Hepatocyte (in vitro differentiated cells): Measurements from ENCODE around the gene ZNF607. TPM values are rescaled to one million over a fixed set of nuclear protein-coding genes. Genes with fewer than 3 reads are reported as not detected.
"Not testable (repeated sequence)": the region's sequence is repeated elsewhere in the genome, so short reads cannot be mapped to it uniquely, and the experiment has no call there.

ENCODE experiments used
- DNase-seq: peaks from one replicate; pipeline ENCODE4 v3.0.0-alpha.2; 2016; ENCODE audit warnings: low spot score
- H2AFZ ChIP-seq: fragments of 200-600 bp; sonication (generic); 2 replicates; pipeline ENCODE4 v1.6.0; 2016; ENCODE audit warnings: antibody characterized with exemption, mild to moderate bottlenecking
- H3K27ac ChIP-seq: fragments of 200-600 bp; sonication (generic); 2 replicates; pipeline ENCODE4 v1.5.1; 2016; ENCODE audit warnings: mild to moderate bottlenecking
- H3K27me3 ChIP-seq: fragments of 200-600 bp; sonication (generic); 2 replicates; pipeline ENCODE4 v1.6.1; 2016
- H3K36me3 ChIP-seq: fragments of 200-600 bp; sonication (generic); replicated peaks from 2 replicates; pipeline ENCODE4 v1.5.1; 2016; ENCODE audit warnings: low read depth; ENCODE audit not compliant: insufficient read depth
- H3K4me1 ChIP-seq: fragments of 200-600 bp; sonication (generic); 2 replicates; pipeline ENCODE4 v1.5.1; 2016; ENCODE audit warnings: mild to moderate bottlenecking, moderate library complexity; ENCODE audit not compliant: insufficient read depth
- H3K4me2 ChIP-seq: fragments of 200-600 bp; sonication (generic); 2 replicates; pipeline ENCODE4 v1.6.0; 2016
- H3K4me3 ChIP-seq: fragments of 200-600 bp; sonication (generic); 2 replicates; pipeline ENCODE4 v1.5.1; 2016; ENCODE audit warnings: mild to moderate bottlenecking
- H3K79me2 ChIP-seq: fragments of 200-600 bp; sonication (generic); 2 replicates; pipeline ENCODE4 v1.6.0; 2017; ENCODE audit warnings: mild to moderate bottlenecking
- H3K9me2 ChIP-seq: fragments of 200-600 bp; sonication (generic); replicated peaks from 2 replicates; pipeline ENCODE4 v1.6.0; 2017; ENCODE audit warnings: mild to moderate bottlenecking; ENCODE audit not compliant: insufficient read depth
- H3K9me3 ChIP-seq: fragments of 200-600 bp; sonication (generic); 2 replicates; pipeline ENCODE4 v1.5.1; 2016; ENCODE audit warnings: low read depth, mild to moderate bottlenecking
- H4K20me1 ChIP-seq: fragments of 200-600 bp; sonication (generic); 2 replicates; pipeline ENCODE4 v1.6.0; 2016; ENCODE audit warnings: mild to moderate bottlenecking; ENCODE audit not compliant: insufficient read depth, poor library complexity, severe bottlenecking
- EZH2 ChIP-seq: fragments of 200-600 bp; sonication (generic); IDR thresholded peaks from 2 replicates; pipeline ENCODE4 v1.6.1; 2016; ENCODE audit warnings: antibody characterized with exemption, mild to moderate bottlenecking, borderline replicate concordance
- EZH2phosphoT487 ChIP-seq: fragments of 200-600 bp; sonication (generic); IDR thresholded peaks from one replicate; pipeline ENCODE4 v1.6.1; 2018; ENCODE audit warnings: antibody characterized with exemption, mild to moderate bottlenecking, low read depth, moderate library complexity; ENCODE audit not compliant: unreplicated experiment, severe bottlenecking
- WGBS: methylation state at CpG from one replicate; pipeline ENCODE4 v1.1.6; 2016; ENCODE audit warnings: low lambda C conversion rate; ENCODE audit errors: missing lambda C conversion rate; 5-methylcytosine and 5-hydroxymethylcytosine counted together
- polyA plus RNA-seq: library from polyadenylated mRNA; unstranded; fragments of >200 nt; fragmentation: Nextera tagmentation; extraction: Ambion mirVana; gene quantifications from 2 replicates; pipeline ENCODE4 v1.2.1, GENCODE V29; 2016
- total RNA-seq: library from RNA; depleted of rRNA; stranded (reverse); fragments of >200 nt; gene quantifications from 2 replicates; pipeline ENCODE4 v1.2.3, GENCODE V29; 2014
- TF ChIP-seq, protein P1 (sequence below): fragments of 200-600 bp; sonication (generic); IDR thresholded peaks from 2 replicates; pipeline ENCODE4 v1.5.1; 2016; ENCODE audit warnings: antibody characterized with exemption, mild to moderate bottlenecking; ENCODE audit not compliant: poor library complexity

The ZNF607 gene
- 4.7 and 4.8 TPM in 2 replicates for total RNA-seq
- polyA plus RNA-seq: 2.3 and 2.8 TPM in 2 replicates

DNA sequence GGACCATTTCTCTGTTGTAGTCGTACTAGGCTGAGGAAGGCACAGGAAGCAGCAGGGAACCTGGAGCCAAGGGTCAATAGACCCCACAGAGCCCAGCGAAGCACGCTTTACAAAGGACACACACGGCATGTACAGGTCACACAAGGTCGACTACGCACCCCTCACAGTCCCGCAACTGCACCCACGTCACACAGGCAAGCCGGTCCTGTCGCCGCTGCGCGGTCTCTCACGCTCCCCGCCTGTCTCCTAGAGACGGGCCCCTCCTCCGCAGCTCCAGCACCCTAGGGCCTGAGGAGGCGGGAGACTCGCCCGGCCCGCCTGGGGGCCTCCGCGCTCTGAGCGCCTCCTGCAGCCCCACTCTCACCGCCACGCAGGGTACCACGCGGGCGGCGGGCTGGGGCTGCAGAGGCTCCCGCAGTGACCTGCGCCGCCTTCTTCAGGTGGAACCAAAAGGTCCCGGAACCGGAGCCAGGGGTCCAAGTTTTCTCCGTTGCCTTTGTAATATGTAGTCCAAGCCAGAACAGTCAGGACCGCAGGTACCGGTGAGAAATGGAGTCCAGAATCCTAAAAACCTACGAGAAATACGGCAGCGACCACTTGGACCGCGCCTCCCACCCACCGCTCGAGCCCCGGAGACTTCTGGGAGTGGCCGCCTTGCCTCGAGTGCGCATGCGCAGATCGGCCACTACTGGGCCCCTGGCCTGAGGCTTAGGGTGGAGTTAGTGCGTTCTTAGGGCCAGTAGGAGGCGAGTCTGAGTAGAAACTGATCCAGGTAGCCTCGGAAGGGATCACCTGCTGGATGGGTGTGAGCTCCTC, at the start of gene ZNF607:
Gene ZNF607, minus strand, starts transcription at position 651 of the 816 bp plus-strand sequence. CDS start 8,143 bp downstream, outside the sequence.
- Histone ChIP-seq H3K79me2 (peaks cover 39% of the 10 kb centered on the region), H3K27me3 (no peaks in the 10 kb centered on the region)
- 1% methylated on average over 54 of the region's 54 CpGs for WGBS

DNA sequence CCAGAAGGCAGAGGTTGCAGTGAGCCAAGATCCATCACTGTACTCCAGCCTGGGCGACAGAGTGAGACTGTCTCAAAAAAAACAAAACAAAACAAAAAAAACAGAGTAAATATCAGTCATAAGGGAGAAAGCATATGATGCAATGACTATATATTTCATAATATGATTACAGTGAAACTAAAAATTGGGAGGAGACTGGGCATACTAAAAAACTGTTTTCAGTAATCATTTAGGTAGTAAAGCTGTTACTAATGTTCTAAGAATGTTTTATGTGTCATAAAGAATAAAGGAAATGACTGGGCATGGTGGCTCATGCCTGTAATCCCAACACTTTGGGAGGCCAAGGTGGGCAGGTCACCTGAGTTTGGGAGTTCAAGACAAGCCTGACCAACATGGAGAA, 43.9 kb upstream of the ZNF607 start:
- no peaks in the 10 kb centered on the region for H3K9me2 ChIP-seq
- WGBS: 100% methylated on average over 1 of the region's 1 CpG
- H3K4me1 ChIP-seq: no peaks in the 10 kb centered on the region
- H3K27me3 ChIP-seq: no peaks in the 10 kb centered on the region
- H4K20me1 ChIP-seq: no peaks in the 10 kb centered on the region
- no peaks in the 10 kb centered on the region for H3K36me3 ChIP-seq
- H2AFZ ChIP-seq: no peak overlapping the region
- no peak overlapping the region for H3K4me3 ChIP-seq
- DNase-seq: no peak
- TF ChIP-seq EZH2phosphoT487 (no peak), EZH2 (no peak)
- TF ChIP-seq, protein P1, sequence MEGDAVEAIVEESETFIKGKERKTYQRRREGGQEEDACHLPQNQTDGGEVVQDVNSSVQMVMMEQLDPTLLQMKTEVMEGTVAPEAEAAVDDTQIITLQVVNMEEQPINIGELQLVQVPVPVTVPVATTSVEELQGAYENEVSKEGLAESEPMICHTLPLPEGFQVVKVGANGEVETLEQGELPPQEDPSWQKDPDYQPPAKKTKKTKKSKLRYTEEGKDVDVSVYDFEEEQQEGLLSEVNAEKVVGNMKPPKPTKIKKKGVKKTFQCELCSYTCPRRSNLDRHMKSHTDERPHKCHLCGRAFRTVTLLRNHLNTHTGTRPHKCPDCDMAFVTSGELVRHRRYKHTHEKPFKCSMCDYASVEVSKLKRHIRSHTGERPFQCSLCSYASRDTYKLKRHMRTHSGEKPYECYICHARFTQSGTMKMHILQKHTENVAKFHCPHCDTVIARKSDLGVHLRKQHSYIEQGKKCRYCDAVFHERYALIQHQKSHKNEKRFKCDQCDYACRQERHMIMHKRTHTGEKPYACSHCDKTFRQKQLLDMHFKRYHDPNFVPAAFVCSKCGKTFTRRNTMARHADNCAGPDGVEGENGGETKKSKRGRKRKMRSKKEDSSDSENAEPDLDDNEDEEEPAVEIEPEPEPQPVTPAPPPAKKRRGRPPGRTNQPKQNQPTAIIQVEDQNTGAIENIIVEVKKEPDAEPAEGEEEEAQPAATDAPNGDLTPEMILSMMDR: no peak
- no peak overlapping the region for H3K4me2 ChIP-seq
- no peaks in the 10 kb centered on the region for H3K9me3 ChIP-seq
- H3K79me2 ChIP-seq: no peaks in the 10 kb centered on the region
- H3K27ac ChIP-seq: no peak overlapping the region

More for the DNA sequence above, at the start of gene ZNF607:
- Histone ChIP-seq H3K4me2 (peak within 1 kb of the TSS; percentile 87), H3K4me3 (peak within 1 kb of the TSS; percentile 73), H4K20me1 (no peaks in the 10 kb centered on the region), H3K27ac (peak within 1 kb of the TSS; percentile 87), H3K9me3 (no peaks in the 10 kb centered on the region), H3K36me3 (no peaks in the 10 kb centered on the region), H2AFZ (peak within 1 kb of the TSS; percentile 97), H3K9me2 (no peaks in the 10 kb centered on the region), H3K4me1 (peaks cover 5% of the 10 kb centered on the region)
- peak; percentile 98 for DNase-seq
- TF ChIP-seq, protein P1: peak; percentile 58
- no peak for TF ChIP-seq EZH2
- TF ChIP-seq EZH2phosphoT487: no peak

DNA sequence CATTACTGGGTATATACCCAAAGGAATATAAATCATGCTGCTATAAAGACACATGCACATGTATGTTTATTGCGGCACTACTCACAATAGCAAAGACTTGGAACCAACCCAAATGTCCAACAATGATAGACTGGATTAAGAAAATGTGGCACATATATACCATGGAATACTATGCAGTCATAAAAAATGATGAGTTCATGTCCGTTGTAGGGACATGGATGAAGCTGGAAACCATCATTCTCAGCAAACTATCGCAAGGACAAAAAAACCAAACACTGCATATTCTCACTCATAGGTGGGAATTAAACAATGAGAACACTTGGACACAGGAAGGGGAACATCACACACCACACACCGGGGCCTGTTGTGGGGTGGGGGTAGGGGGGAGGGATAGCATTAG, 38.1 kb upstream of the ZNF607 start:
- H3K27me3 ChIP-seq, H3K27ac ChIP-seq, H3K79me2 ChIP-seq, H3K9me3 ChIP-seq, H3K36me3 ChIP-seq, H4K20me1 ChIP-seq, H3K4me1 ChIP-seq, H3K4me3 ChIP-seq, H3K9me2 ChIP-seq, DNase-seq, H2AFZ ChIP-seq, H3K4me2 ChIP-seq: not testable (repeated sequence)
- WGBS: 91% methylated on average over 4 of the region's 4 CpGs

DNA sequence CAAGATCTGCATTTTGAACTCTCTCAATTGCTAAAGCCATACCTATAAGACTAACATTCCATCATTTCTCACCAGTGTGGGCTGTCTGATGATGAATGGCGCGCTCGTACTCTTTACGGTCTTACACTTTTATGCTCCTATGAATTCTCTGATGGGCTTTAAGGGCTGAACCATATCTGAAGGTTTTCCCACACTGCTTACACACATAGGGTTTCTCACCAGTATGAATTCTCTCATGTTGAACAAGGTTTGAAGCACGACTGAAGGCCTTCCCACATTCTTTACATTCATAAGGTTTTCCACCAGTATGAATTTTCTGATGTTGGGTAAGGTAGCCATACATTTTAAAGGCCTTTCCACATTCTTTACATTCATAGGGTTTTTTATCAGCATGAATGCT, 18.8 kb upstream of the ZNF607 start:
- no peak for DNase-seq
- Histone ChIP-seq H3K4me3 (no peak overlapping the region), H3K36me3 (peaks cover 7% of the 10 kb centered on the region), H3K79me2 (no peaks in the 10 kb centered on the region), H3K27ac (no peak overlapping the region), H3K27me3 (no peaks in the 10 kb centered on the region), H3K4me1 (no peaks in the 10 kb centered on the region), H3K4me2 (no peak overlapping the region), H3K9me2 (no peaks in the 10 kb centered on the region), H2AFZ (no peak overlapping the region), H3K9me3 (peaks cover 34% of the 10 kb centered on the region), H4K20me1 (no peaks in the 10 kb centered on the region)
- WGBS: 74% methylated on average over 5 of the region's 5 CpGs
- no peak for TF ChIP-seq EZH2
- TF ChIP-seq, protein P1: no peak
- no peak for TF ChIP-seq EZH2phosphoT487
